Measurements from ENCODE around the gene PCDHGA1.
"Not testable (repeated sequence)": the region's sequence is repeated elsewhere in the genome, so short reads cannot be mapped to it uniquely, and the experiment has no call there.

Gene PCDHGA1

GRCh38 chr5:141375444-141376155 is 45.3 kb downstream of the PCDHGA1 start:
- FAIRE-seq; DNase-seq (ENCODE audit: insufficient read length, low spot score): not testable (repeated sequence)

GRCh38 chr5:141382469-141383294 is 52.4 kb downstream of the PCDHGA1 start, which contains the start of gene PCDHGA7:
PCDHGA7 (plus strand) TSS chr5:141382742; CDS start chr5:141382900, 158 bp downstream.
- peak; percentile 14 for DNase-seq (ENCODE audit: insufficient read length, low spot score)
- no peak for FAIRE-seq

- no peak for DNase-seq (ENCODE audit: insufficient read length, low spot score)
- FAIRE-seq = no peak
These were observed 53.0 kb downstream of the PCDHGA1 start for GRCh38 chr5:141383345-141383744.

GRCh38 chr5:141384471-141385267 is 54.4 kb downstream of the PCDHGA1 start:
- FAIRE-seq = peak; percentile 20
- DNase-seq (ENCODE audit: insufficient read length, low spot score) = no peak

- peak; percentile 34 for DNase-seq (ENCODE audit: insufficient read length, low spot score)
- FAIRE-seq = peak; percentile 93
These were observed 57.4 kb downstream of the PCDHGA1 start, which contains the start of gene PCDHGB4 for GRCh38 chr5:141387557-141388311. PCDHGB4 (plus strand) TSS chr5:141387698; CDS start chr5:141387885, 187 bp downstream.

GRCh38 chr5:141388661-141389060 is 58.3 kb downstream of the PCDHGA1 start:
- FAIRE-seq = no peak
- DNase-seq (ENCODE audit: insufficient read length, low spot score) = no peak

GRCh38 chr5:141389153-141390042 is 59.1 kb downstream of the PCDHGA1 start:
- no peak for FAIRE-seq
- no peak for DNase-seq (ENCODE audit: insufficient read length, low spot score)

- FAIRE-seq = no peak
- DNase-seq (ENCODE audit: insufficient read length, low spot score) = no peak
These were observed 62.3 kb downstream of the PCDHGA1 start, which contains the start of gene PCDHGA8 for GRCh38 chr5:141392429-141393198. PCDHGA8 (plus strand) TSS chr5:141392633; CDS start chr5:141392814, 181 bp downstream.

GRCh38 chr5:141393267-141393666 is 63.0 kb downstream of the PCDHGA1 start:
- FAIRE-seq (no peak), DNase-seq (ENCODE audit: insufficient read length, low spot score) (no peak)

- not testable (repeated sequence) for FAIRE-seq; DNase-seq (ENCODE audit: insufficient read length, low spot score)
These were observed 64.3 kb downstream of the PCDHGA1 start for GRCh38 chr5:141394401-141395187.

- FAIRE-seq = peak; percentile 76
- not testable (repeated sequence) for DNase-seq (ENCODE audit: insufficient read length, low spot score)
These were observed 67.6 kb downstream of the PCDHGA1 start, which contains the start of gene PCDHGB5 for GRCh38 chr5:141397756-141398551. PCDHGB5 (plus strand) TSS chr5:141397947; CDS start chr5:141398128, 181 bp downstream.

GRCh38 chr5:141398608-141399007 is 68.3 kb downstream of the PCDHGA1 start:
- FAIRE-seq = no peak
- no peak for DNase-seq (ENCODE audit: insufficient read length, low spot score)

GRCh38 chr5:141399555-141400258 is 69.4 kb downstream of the PCDHGA1 start:
- FAIRE-seq (no peak), DNase-seq (ENCODE audit: insufficient read length, low spot score) (no peak)

GRCh38 chr5:141402553-141403243 is 72.4 kb downstream of the PCDHGA1 start, which contains the start of gene PCDHGA9:
PCDHGA9 (plus strand) TSS chr5:141402778; CDS start chr5:141402953, 175 bp downstream.
- DNase-seq (ENCODE audit: insufficient read length, low spot score) = no peak
- FAIRE-seq = no peak

- no peak for DNase-seq (ENCODE audit: insufficient read length, low spot score)
- no peak for FAIRE-seq
These were observed 73.1 kb downstream of the PCDHGA1 start for GRCh38 chr5:141403387-141403786.

Measured in HTR-8/SVneo (cell line).